ENCODE data around the gene ACIN1.

DNA sequence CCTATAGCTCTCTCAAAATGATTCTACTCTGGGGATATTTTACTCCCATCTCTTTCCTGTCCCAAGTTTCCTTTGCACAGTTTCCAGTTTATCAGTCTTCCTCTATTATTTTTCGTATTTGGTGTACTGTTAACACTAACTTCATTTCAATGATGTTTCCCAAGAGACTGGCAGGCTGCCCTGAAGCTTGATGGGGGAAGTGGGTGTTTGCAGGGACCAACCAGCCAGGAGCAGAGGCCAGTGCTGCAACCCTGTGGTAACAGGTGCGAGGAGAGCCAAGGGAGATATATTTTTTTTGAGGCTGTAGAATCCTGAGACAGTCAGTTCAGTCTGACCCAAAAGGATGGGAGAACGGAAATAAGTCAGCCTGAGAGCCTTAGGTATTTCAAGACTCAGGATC is 35.9 kb upstream of the ACIN1 start:
- TF ChIP-seq ZBED1 (IDR thresholded peaks at IDR 0.05) (no peak), SMAD4 (CRISPR knock-in tag; conservative IDR thresholded peaks at IDR 0.05) (no peak), YBX1 (IDR thresholded peaks at IDR 0.05) (no peak), NCOA2 (IDR thresholded peaks at IDR 0.05; ENCODE audit: partially characterized antibody in 2 of 2) (no peak), HCFC1 (IDR thresholded peaks at IDR 0.05; ENCODE audit: low read depth, low read length) (no peak), SP2 (IDR thresholded peaks at IDR 0.05; ENCODE audit: extremely low read depth, low read depth, low read length, poor library complexity, severe bottlenecking) (no peak), EP300 (IDR thresholded peaks at IDR 0.05; ENCODE audit: low read length) (no peak), RFX1 (IDR thresholded peaks at IDR 0.05) (no peak), ZFP30 (CRISPR knock-in tag; IDR thresholded peaks at IDR 0.05; ENCODE audit: borderline replicate concordance) (no peak), DIDO1 (tag; IDR thresholded peaks at IDR 0.05; ENCODE audit: low read depth) (no peak)
- TF ChIP-seq, protein P1, sequence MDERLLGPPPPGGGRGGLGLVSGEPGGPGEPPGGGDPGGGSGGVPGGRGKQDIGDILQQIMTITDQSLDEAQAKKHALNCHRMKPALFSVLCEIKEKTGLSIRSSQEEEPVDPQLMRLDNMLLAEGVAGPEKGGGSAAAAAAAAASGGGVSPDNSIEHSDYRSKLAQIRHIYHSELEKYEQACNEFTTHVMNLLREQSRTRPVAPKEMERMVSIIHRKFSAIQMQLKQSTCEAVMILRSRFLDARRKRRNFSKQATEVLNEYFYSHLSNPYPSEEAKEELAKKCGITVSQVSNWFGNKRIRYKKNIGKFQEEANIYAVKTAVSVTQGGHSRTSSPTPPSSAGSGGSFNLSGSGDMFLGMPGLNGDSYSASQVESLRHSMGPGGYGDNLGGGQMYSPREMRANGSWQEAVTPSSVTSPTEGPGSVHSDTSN (CRISPR knock-in tag; IDR thresholded peaks at IDR 0.05; ENCODE audit: low read depth), result no peak
- TF ChIP-seq, protein P1 (tag; conservative IDR thresholded peaks at IDR 0.05; ENCODE audit: low read depth), result no peak
- TF ChIP-seq, protein P2, sequence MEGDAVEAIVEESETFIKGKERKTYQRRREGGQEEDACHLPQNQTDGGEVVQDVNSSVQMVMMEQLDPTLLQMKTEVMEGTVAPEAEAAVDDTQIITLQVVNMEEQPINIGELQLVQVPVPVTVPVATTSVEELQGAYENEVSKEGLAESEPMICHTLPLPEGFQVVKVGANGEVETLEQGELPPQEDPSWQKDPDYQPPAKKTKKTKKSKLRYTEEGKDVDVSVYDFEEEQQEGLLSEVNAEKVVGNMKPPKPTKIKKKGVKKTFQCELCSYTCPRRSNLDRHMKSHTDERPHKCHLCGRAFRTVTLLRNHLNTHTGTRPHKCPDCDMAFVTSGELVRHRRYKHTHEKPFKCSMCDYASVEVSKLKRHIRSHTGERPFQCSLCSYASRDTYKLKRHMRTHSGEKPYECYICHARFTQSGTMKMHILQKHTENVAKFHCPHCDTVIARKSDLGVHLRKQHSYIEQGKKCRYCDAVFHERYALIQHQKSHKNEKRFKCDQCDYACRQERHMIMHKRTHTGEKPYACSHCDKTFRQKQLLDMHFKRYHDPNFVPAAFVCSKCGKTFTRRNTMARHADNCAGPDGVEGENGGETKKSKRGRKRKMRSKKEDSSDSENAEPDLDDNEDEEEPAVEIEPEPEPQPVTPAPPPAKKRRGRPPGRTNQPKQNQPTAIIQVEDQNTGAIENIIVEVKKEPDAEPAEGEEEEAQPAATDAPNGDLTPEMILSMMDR (IDR thresholded peaks at IDR 0.05 in 2 of 3, conservative IDR thresholded peaks at IDR 0.05 in 1 of 3; ENCODE audit: insufficient read depth in 2 of 3, low read depth in 1 of 3, low read length in 3 of 3), result no peak
- TF ChIP-seq, protein P3, sequence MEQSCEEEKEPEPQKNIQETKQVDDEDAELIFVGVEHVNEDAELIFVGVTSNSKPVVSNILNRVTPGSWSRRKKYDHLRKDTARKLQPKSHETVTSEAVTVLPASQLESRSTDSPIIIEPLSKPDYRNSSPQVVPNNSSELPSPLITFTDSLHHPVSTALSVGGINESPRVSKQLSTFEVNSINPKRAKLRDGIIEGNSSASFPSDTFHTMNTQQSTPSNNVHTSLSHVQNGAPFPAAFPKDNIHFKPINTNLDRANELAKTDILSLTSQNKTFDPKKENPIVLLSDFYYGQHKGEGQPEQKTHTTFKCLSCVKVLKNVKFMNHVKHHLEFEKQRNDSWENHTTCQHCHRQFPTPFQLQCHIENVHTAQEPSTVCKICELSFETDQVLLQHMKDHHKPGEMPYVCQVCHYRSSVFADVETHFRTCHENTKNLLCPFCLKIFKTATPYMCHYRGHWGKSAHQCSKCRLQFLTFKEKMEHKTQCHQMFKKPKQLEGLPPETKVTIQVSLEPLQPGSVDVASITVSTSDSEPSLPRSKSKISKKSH (CRISPR knock-in tag; IDR thresholded peaks at IDR 0.05), result no peak
- TF ChIP-seq, protein P4, sequence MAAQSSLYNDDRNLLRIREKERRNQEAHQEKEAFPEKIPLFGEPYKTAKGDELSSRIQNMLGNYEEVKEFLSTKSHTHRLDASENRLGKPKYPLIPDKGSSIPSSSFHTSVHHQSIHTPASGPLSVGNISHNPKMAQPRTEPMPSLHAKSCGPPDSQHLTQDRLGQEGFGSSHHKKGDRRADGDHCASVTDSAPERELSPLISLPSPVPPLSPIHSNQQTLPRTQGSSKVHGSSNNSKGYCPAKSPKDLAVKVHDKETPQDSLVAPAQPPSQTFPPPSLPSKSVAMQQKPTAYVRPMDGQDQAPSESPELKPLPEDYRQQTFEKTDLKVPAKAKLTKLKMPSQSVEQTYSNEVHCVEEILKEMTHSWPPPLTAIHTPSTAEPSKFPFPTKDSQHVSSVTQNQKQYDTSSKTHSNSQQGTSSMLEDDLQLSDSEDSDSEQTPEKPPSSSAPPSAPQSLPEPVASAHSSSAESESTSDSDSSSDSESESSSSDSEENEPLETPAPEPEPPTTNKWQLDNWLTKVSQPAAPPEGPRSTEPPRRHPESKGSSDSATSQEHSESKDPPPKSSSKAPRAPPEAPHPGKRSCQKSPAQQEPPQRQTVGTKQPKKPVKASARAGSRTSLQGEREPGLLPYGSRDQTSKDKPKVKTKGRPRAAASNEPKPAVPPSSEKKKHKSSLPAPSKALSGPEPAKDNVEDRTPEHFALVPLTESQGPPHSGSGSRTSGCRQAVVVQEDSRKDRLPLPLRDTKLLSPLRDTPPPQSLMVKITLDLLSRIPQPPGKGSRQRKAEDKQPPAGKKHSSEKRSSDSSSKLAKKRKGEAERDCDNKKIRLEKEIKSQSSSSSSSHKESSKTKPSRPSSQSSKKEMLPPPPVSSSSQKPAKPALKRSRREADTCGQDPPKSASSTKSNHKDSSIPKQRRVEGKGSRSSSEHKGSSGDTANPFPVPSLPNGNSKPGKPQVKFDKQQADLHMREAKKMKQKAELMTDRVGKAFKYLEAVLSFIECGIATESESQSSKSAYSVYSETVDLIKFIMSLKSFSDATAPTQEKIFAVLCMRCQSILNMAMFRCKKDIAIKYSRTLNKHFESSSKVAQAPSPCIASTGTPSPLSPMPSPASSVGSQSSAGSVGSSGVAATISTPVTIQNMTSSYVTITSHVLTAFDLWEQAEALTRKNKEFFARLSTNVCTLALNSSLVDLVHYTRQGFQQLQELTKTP (IDR thresholded peaks at IDR 0.05; ENCODE audit: low read depth in 1 of 2, partially characterized antibody in 2 of 2), result no peak

All from K562 (cell line).